Hepatocyte (in vitro differentiated cells): Measurements from ENCODE around the gene NPAS3. TPM values are rescaled to one million over a fixed set of nuclear protein-coding genes. Genes with fewer than 3 reads are reported as not detected.

Experiments
- DNase-seq: peaks from one replicate; pipeline ENCODE4 v3.0.0-alpha.2; 2016; ENCODE audit warnings: low spot score
- H2AFZ ChIP-seq: fragments of 200-600 bp; sonication (generic); 2 replicates; pipeline ENCODE4 v1.6.0; 2016; ENCODE audit warnings: antibody characterized with exemption, mild to moderate bottlenecking
- H3K27ac ChIP-seq: fragments of 200-600 bp; sonication (generic); 2 replicates; pipeline ENCODE4 v1.5.1; 2016; ENCODE audit warnings: mild to moderate bottlenecking
- H3K27me3 ChIP-seq: fragments of 200-600 bp; sonication (generic); 2 replicates; pipeline ENCODE4 v1.6.1; 2016
- H3K36me3 ChIP-seq: fragments of 200-600 bp; sonication (generic); replicated peaks from 2 replicates; pipeline ENCODE4 v1.5.1; 2016; ENCODE audit warnings: low read depth; ENCODE audit not compliant: insufficient read depth
- H3K4me1 ChIP-seq: fragments of 200-600 bp; sonication (generic); 2 replicates; pipeline ENCODE4 v1.5.1; 2016; ENCODE audit warnings: mild to moderate bottlenecking, moderate library complexity; ENCODE audit not compliant: insufficient read depth
- H3K4me2 ChIP-seq: fragments of 200-600 bp; sonication (generic); 2 replicates; pipeline ENCODE4 v1.6.0; 2016
- H3K4me3 ChIP-seq: fragments of 200-600 bp; sonication (generic); 2 replicates; pipeline ENCODE4 v1.5.1; 2016; ENCODE audit warnings: mild to moderate bottlenecking
- H3K79me2 ChIP-seq: fragments of 200-600 bp; sonication (generic); 2 replicates; pipeline ENCODE4 v1.6.0; 2017; ENCODE audit warnings: mild to moderate bottlenecking
- H3K9me2 ChIP-seq: fragments of 200-600 bp; sonication (generic); replicated peaks from 2 replicates; pipeline ENCODE4 v1.6.0; 2017; ENCODE audit warnings: mild to moderate bottlenecking; ENCODE audit not compliant: insufficient read depth
- H3K9me3 ChIP-seq: fragments of 200-600 bp; sonication (generic); 2 replicates; pipeline ENCODE4 v1.5.1; 2016; ENCODE audit warnings: low read depth, mild to moderate bottlenecking
- H4K20me1 ChIP-seq: fragments of 200-600 bp; sonication (generic); 2 replicates; pipeline ENCODE4 v1.6.0; 2016; ENCODE audit warnings: mild to moderate bottlenecking; ENCODE audit not compliant: insufficient read depth, poor library complexity, severe bottlenecking
- CTCF ChIP-seq: fragments of 200-600 bp; sonication (generic); IDR thresholded peaks from 2 replicates; pipeline ENCODE4 v1.5.1; 2016; ENCODE audit warnings: antibody characterized with exemption, mild to moderate bottlenecking; ENCODE audit not compliant: poor library complexity
- EZH2 ChIP-seq: fragments of 200-600 bp; sonication (generic); IDR thresholded peaks from 2 replicates; pipeline ENCODE4 v1.6.1; 2016; ENCODE audit warnings: antibody characterized with exemption, mild to moderate bottlenecking, borderline replicate concordance
- EZH2phosphoT487 ChIP-seq: fragments of 200-600 bp; sonication (generic); IDR thresholded peaks from one replicate; pipeline ENCODE4 v1.6.1; 2018; ENCODE audit warnings: antibody characterized with exemption, mild to moderate bottlenecking, low read depth, moderate library complexity; ENCODE audit not compliant: unreplicated experiment, severe bottlenecking
- WGBS: methylation state at CpG from one replicate; pipeline ENCODE4 v1.1.6; 2016; ENCODE audit warnings: low lambda C conversion rate; ENCODE audit errors: missing lambda C conversion rate; 5-methylcytosine and 5-hydroxymethylcytosine counted together
- polyA plus RNA-seq: library from polyadenylated mRNA; unstranded; fragments of >200 nt; fragmentation: Nextera tagmentation; extraction: Ambion mirVana; gene quantifications from 2 replicates; pipeline ENCODE4 v1.2.1, GENCODE V29; 2016
- total RNA-seq: library from RNA; depleted of rRNA; stranded (reverse); fragments of >200 nt; gene quantifications from 2 replicates; pipeline ENCODE4 v1.2.3, GENCODE V29; 2014

Gene NPAS3
- total and polyA plus RNA-seq, 2 experiments from 2014 or later: 0.11 to 1.1 TPM

DNA sequence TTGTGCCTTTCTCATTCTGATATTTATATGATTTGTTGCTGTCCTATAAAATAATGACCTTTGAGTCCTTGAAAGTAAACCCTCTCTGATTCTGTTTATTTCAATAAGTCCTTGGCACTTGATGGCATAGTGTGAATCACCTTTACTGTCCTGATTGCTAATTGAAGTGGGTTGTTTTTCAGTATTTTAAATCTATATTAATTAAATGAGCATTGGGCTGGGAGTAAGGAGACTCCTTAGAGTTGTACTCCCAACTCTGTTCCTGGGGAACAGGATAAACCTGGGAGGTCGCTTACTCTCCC lies 776.5 kb downstream of the NPAS3 start:
- H2AFZ ChIP-seq: no peak overlapping the region
- no peaks in the 10 kb centered on the region for H3K4me1 ChIP-seq
- H3K4me3 ChIP-seq: no peak overlapping the region
- no peak overlapping the region for H3K27ac ChIP-seq
- H3K4me2 ChIP-seq: no peak overlapping the region
- WGBS: 100% methylated on average over 1 of the region's 1 CpG
- TF ChIP-seq CTCF (no peak), EZH2phosphoT487 (no peak), EZH2 (no peak)
- H3K9me2 ChIP-seq: no peaks in the 10 kb centered on the region
- no peaks in the 10 kb centered on the region for H3K27me3 ChIP-seq
- DNase-seq: no peak
- no peaks in the 10 kb centered on the region for H4K20me1 ChIP-seq
- H3K36me3 ChIP-seq: no peaks in the 10 kb centered on the region
- no peaks in the 10 kb centered on the region for H3K9me3 ChIP-seq
- no peaks in the 10 kb centered on the region for H3K79me2 ChIP-seq

GRCh38 chr14:33716921-33717320 lies 778.2 kb downstream of the NPAS3 start:
- Histone ChIP-seq H3K9me3 (no peaks in the 10 kb centered on the region), H3K4me3 (no peak overlapping the region), H2AFZ (no peak overlapping the region), H4K20me1 (no peaks in the 10 kb centered on the region), H3K4me1 (no peaks in the 10 kb centered on the region), H3K36me3 (no peaks in the 10 kb centered on the region), H3K27me3 (no peaks in the 10 kb centered on the region), H3K9me2 (no peaks in the 10 kb centered on the region), H3K27ac (no peak overlapping the region), H3K4me2 (no peak overlapping the region), H3K79me2 (no peaks in the 10 kb centered on the region)
- no peak for DNase-seq
- no peak for TF ChIP-seq CTCF
- TF ChIP-seq EZH2: no peak
- TF ChIP-seq EZH2phosphoT487: no peak
- 86% methylated on average over 2 of the region's 2 CpGs for WGBS

DNA sequence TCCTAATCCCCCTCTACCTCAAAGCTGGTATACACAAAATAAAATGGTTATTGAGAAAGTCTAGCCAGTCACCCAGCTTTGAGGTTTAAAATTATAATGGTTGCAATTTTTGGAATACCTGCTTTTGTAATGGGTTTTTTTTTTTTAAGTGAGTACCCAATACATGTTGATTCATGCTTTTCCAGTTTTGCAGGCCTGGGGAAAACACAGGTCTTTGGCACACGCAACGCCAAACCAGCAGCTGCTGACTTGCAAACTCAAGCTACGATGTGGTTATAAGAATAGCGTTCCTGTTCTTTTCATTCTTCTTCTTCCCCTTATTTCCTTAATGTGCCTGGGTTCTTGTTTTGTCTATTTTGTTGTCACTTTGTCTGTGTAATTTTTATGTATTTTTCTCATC lies 779.2 kb downstream of the NPAS3 start:
- no peak overlapping the region for H3K27ac ChIP-seq
- DNase-seq: no peak
- no peaks in the 10 kb centered on the region for H3K27me3 ChIP-seq
- H3K36me3 ChIP-seq: no peaks in the 10 kb centered on the region
- H3K9me2 ChIP-seq: no peaks in the 10 kb centered on the region
- no peaks in the 10 kb centered on the region for H3K9me3 ChIP-seq
- 95% methylated on average over 4 of the region's 4 CpGs for WGBS
- H3K4me2 ChIP-seq: no peak overlapping the region
- H3K4me1 ChIP-seq: no peaks in the 10 kb centered on the region
- H3K4me3 ChIP-seq: no peak overlapping the region
- H2AFZ ChIP-seq: no peak overlapping the region
- TF ChIP-seq CTCF (no peak), EZH2phosphoT487 (no peak), EZH2 (no peak)
- H3K79me2 ChIP-seq: no peaks in the 10 kb centered on the region
- no peaks in the 10 kb centered on the region for H4K20me1 ChIP-seq

DNA sequence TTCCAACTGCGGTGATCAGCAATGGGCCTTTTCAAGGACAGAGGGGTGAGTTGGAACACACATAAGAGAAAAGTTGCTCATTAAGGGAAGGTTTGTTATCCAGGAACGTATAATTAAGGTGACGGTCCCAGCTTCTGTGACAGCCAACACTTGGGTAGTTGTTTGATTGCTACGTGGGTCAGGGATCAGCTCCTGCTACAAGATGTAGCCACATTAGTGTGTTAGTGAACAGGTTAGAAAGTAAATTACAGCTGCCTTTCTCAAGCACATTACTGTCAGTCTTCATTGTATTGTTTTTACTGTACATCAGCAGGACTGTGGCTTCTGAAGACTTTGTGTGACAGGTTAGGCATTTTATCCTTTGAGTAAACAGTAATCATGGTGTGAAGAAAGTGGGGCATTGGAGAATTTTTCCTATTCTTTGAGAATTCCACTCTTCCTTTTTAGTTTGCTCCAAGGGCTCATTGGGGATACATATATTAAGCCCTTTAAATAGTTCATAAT lies 781.7 kb downstream of the NPAS3 start:
- Histone ChIP-seq H2AFZ (no peak overlapping the region), H3K79me2 (no peaks in the 10 kb centered on the region), H3K36me3 (no peaks in the 10 kb centered on the region), H3K4me2 (no peak overlapping the region), H3K4me1 (no peaks in the 10 kb centered on the region), H3K4me3 (no peak overlapping the region), H3K9me2 (no peaks in the 10 kb centered on the region), H3K9me3 (no peaks in the 10 kb centered on the region), H3K27me3 (no peaks in the 10 kb centered on the region), H3K27ac (no peak overlapping the region), H4K20me1 (no peaks in the 10 kb centered on the region)
- TF ChIP-seq EZH2: no peak
- TF ChIP-seq CTCF: no peak
- no peak for TF ChIP-seq EZH2phosphoT487
- no peak for DNase-seq
- WGBS: 47% methylated on average over 4 of the region's 4 CpGs
